Measurements from ENCODE around the gene ALPL.

ALPL gene

GRCh38 chr1:21598904-21599303 is 89.7 kb downstream of the ALPL start:
- no peak for DNase-seq (ENCODE audit: low read depth)

- no peak for DNase-seq (ENCODE audit: low read depth)
These were observed 90.2 kb downstream of the ALPL start for GRCh38 chr1:21599402-21599801.

- no peak for DNase-seq (ENCODE audit: low read depth)
These were observed 92.2 kb downstream of the ALPL start for GRCh38 chr1:21601278-21602048.

GRCh38 chr1:21603177-21604138 is 94.2 kb downstream of the ALPL start:
- no peak for DNase-seq (ENCODE audit: low read depth)

- DNase-seq (ENCODE audit: low read depth) = no peak
These were observed 95.2 kb downstream of the ALPL start for GRCh38 chr1:21604208-21604957.

- DNase-seq (ENCODE audit: low read depth) = no peak
These were observed 95.9 kb downstream of the ALPL start for GRCh38 chr1:21605012-21605715.

- DNase-seq (ENCODE audit: low read depth) = no peak
These were observed 96.9 kb downstream of the ALPL start for GRCh38 chr1:21605964-21606705.

- DNase-seq (ENCODE audit: low read depth) = peak; percentile 28
These were observed 98.6 kb downstream of the ALPL start for GRCh38 chr1:21607549-21608529.

- no peak for DNase-seq (ENCODE audit: low read depth)
These were observed 99.6 kb downstream of the ALPL start for GRCh38 chr1:21608798-21609197.

- no peak for DNase-seq (ENCODE audit: low read depth)
These were observed 100.8 kb downstream of the ALPL start for GRCh38 chr1:21610027-21610426.

- no peak for DNase-seq (ENCODE audit: low read depth)
These were observed 102.0 kb downstream of the ALPL start for GRCh38 chr1:21610989-21611785.

GRCh38 chr1:21612057-21612456 is 102.8 kb downstream of the ALPL start:
- DNase-seq (ENCODE audit: low read depth) = no peak

- no peak for DNase-seq (ENCODE audit: low read depth)
These were observed 104.0 kb downstream of the ALPL start for GRCh38 chr1:21613072-21613867.

- no peak for DNase-seq (ENCODE audit: low read depth)
These were observed 105.3 kb downstream of the ALPL start for GRCh38 chr1:21614419-21615115.

GRCh38 chr1:21616372-21616771 is 107.1 kb downstream of the ALPL start:
- DNase-seq (ENCODE audit: low read depth) = no peak

GRCh38 chr1:21617126-21617738 is 108.0 kb downstream of the ALPL start:
- DNase-seq (ENCODE audit: low read depth) = no peak

- no peak for DNase-seq (ENCODE audit: low read depth)
These were observed 108.8 kb downstream of the ALPL start for GRCh38 chr1:21618059-21618458.

Measured in stimulated activated CD8-positive, alpha-beta memory T cell treated with anti-CD3 and anti-CD28 coated beads, Interleukin-4, amount 100 ng/mL, for 24 hours (primary cell).